Lower lobe of right lung (tissue), 2 donors: Measurements from ENCODE around the gene CCNE1. TPM values are rescaled to one million over a fixed set of nuclear protein-coding genes. Genes with fewer than 3 reads are reported as not detected.
A peak's percentile ranks its signal among the peaks of the same experiment; 100 is the strongest.
"Not testable (repeated sequence)": the region's sequence is repeated elsewhere in the genome, so short reads cannot be mapped to it uniquely, and the experiment has no call there.

Experiments used
- ATAC-seq, 2 donors: fragments of 200-7000 bp; cut with Tn5 transposase; one replicate each; pipeline ENCODE4 v1.9.1; 2020 to 2022; ENCODE audit warnings: mild to moderate bottlenecking in 2 of 2, moderate library complexity in 2 of 2
- DNase-seq: peaks from one replicate; pipeline ENCODE4 v3.0.0-alpha.2; 2020
- H3K27ac ChIP-seq: fragments of 200-600 bp; one replicate; pipeline ENCODE4 v1.8.0; 2022
- H3K27me3 ChIP-seq: fragments of 200-600 bp; one replicate; pipeline ENCODE4 v1.8.0; 2022; ENCODE audit warnings: low read depth
- H3K36me3 ChIP-seq: fragments of 200-600 bp; one replicate; pipeline ENCODE4 v1.8.0; 2022; ENCODE audit warnings: mild to moderate bottlenecking
- H3K4me1 ChIP-seq: fragments of 200-600 bp; one replicate; pipeline ENCODE4 v1.8.0; 2022
- H3K4me3 ChIP-seq: fragments of 200-600 bp; one replicate; pipeline ENCODE4 v1.8.0; 2022; ENCODE audit warnings: mild to moderate bottlenecking
- H3K9me3 ChIP-seq: fragments of 200-600 bp; one replicate; pipeline ENCODE4 v1.8.0; 2022
- CTCF ChIP-seq: fragments of 200-600 bp; IDR thresholded peaks from one replicate; pipeline ENCODE4 v1.8.0; 2022; ENCODE audit warnings: antibody characterized with exemption, mild to moderate bottlenecking
- intact Hi-C: fragments of 100-400 bp; cut with DNase I; formaldehyde crosslinking; loops from one replicate; pipeline ENCODE4 v1.11.0; 2022
- total RNA-seq: library from RNA; stranded (reverse); fragmentation: NEBNext Ultra II Directional; extraction: Animal tissue kit (Norgen Biotek cat#: 25700); gene quantifications from one replicate; pipeline ENCODE4 v1.2.1, GENCODE V29; 2021
- donor health status: DM: no; HTN: yes; CAD: no; lungs with severe emphysema.

The CCNE1 gene
- total RNA-seq, 1 donor from 2014 or later: 1.0 TPM

- intact Hi-C loops: no loop called here
- H3K27ac ChIP-seq: no peak overlapping the region
- H3K9me3 ChIP-seq: no peaks in the 10 kb centered on the region
- no peak for TF ChIP-seq CTCF
- H3K4me3 ChIP-seq: no peak overlapping the region
- H3K4me1 ChIP-seq: no peaks in the 10 kb centered on the region
- ATAC-seq (no peak), DNase-seq (peak; percentile 23)
- H3K27me3 ChIP-seq: no peaks in the 10 kb centered on the region
- no peaks in the 10 kb centered on the region for H3K36me3 ChIP-seq
These were observed 12.9 kb upstream of the CCNE1 start for GRCh38 chr19:29798774-29799497.

- intact Hi-C loops: no loop called here
- no peaks in the 10 kb centered on the region for H3K4me1 ChIP-seq
- no peak for TF ChIP-seq CTCF
- no peaks in the 10 kb centered on the region for H3K9me3 ChIP-seq
- no peaks in the 10 kb centered on the region for H3K36me3 ChIP-seq
- ATAC-seq: no peak
- no peak overlapping the region for H3K4me3 ChIP-seq
- no peaks in the 10 kb centered on the region for H3K27me3 ChIP-seq
- H3K27ac ChIP-seq: no peak overlapping the region
- peak; percentile 18 for DNase-seq
These were observed 11.5 kb upstream of the CCNE1 start for GRCh38 chr19:29800100-29800825.

- peak; percentile 3 for DNase-seq
- H3K9me3 ChIP-seq, H3K4me1 ChIP-seq, H3K36me3 ChIP-seq, H3K27me3 ChIP-seq, H3K4me3 ChIP-seq, intact Hi-C loops, ATAC-seq, H3K27ac ChIP-seq: not testable (repeated sequence)
These were observed 7.8 kb upstream of the CCNE1 start for GRCh38 chr19:29803951-29804350.

- Histone ChIP-seq H3K4me3 (no peak overlapping the region), H3K9me3 (no peaks in the 10 kb centered on the region), H3K27me3 (no peaks in the 10 kb centered on the region), H3K27ac (no peak overlapping the region), H3K4me1 (no peaks in the 10 kb centered on the region), H3K36me3 (no peaks in the 10 kb centered on the region)
- TF ChIP-seq CTCF: no peak
- ATAC-seq (no peak), DNase-seq (peak; percentile 4)
- intact Hi-C loops: no loop called here
These were observed 7.3 kb upstream of the CCNE1 start for GRCh38 chr19:29804493-29804892.

GRCh38 chr19:29805031-29805965 is 6.5 kb upstream of the CCNE1 start:
- no peaks in the 10 kb centered on the region for H3K4me1 ChIP-seq
- H3K27me3 ChIP-seq: no peaks in the 10 kb centered on the region
- intact Hi-C loops: no loop called here
- no peak overlapping the region for H3K4me3 ChIP-seq
- DNase-seq (peak; percentile 18), ATAC-seq (no peak)
- TF ChIP-seq CTCF: no peak
- H3K9me3 ChIP-seq: no peaks in the 10 kb centered on the region
- H3K36me3 ChIP-seq: no peaks in the 10 kb centered on the region
- H3K27ac ChIP-seq: no peak overlapping the region
